Loucy (cell line): ENCODE data around the gene PSMD1.

ENCODE experiments used
- H2AFZ ChIP-seq: fragments of 200-600 bp; sonication (generic); 2 replicates; pipeline ENCODE4 v1.6.0; 2016; ENCODE audit warnings: antibody characterized with exemption, mild to moderate bottlenecking, low read length, moderate library complexity
- H3F3A ChIP-seq: fragments of 200-600 bp; 2 replicates; pipeline ENCODE4 v1.6.0; 2016; ENCODE audit warnings: antibody characterized with exemption, low read depth, mild to moderate bottlenecking
- H3K27me3 ChIP-seq: fragments of 200-600 bp; sonication (generic); 2 replicates; pipeline ENCODE4 v1.6.1; 2014; ENCODE audit warnings: low read length, mild to moderate bottlenecking; ENCODE audit not compliant: insufficient read depth, poor library complexity, severe bottlenecking
- H3K36me3 ChIP-seq: fragments of 200-600 bp; sonication (generic); 2 replicates; pipeline ENCODE4 v1.6.1; 2016; ENCODE audit warnings: low read length; ENCODE audit not compliant: insufficient read depth
- H3K4me1 ChIP-seq: fragments of 200-600 bp; sonication (generic); 2 replicates; pipeline ENCODE4 v1.5.1; 2014; ENCODE audit warnings: low read length, mild to moderate bottlenecking; ENCODE audit not compliant: insufficient read depth, poor library complexity, severe bottlenecking
- H3K4me2 ChIP-seq: fragments of 200-600 bp; sonication (generic); 2 replicates; pipeline ENCODE4 v1.6.0; 2014; ENCODE audit warnings: antibody characterized with exemption, low read length, low read depth, mild to moderate bottlenecking; ENCODE audit not compliant: poor library complexity, severe bottlenecking
- H3K4me3 ChIP-seq: fragments of 200-600 bp; sonication (generic); 2 replicates; pipeline ENCODE4 v1.5.1; 2014; ENCODE audit warnings: low read length, mild to moderate bottlenecking, mixed read lengths; ENCODE audit not compliant: poor library complexity, severe bottlenecking
- H3K79me2 ChIP-seq: fragments of 200-600 bp; sonication (generic); 2 replicates; pipeline ENCODE4 v1.6.1; 2014; ENCODE audit warnings: low read length; ENCODE audit not compliant: insufficient read depth
- H3K9ac ChIP-seq: fragments of 200-600 bp; sonication (generic); 2 replicates; pipeline ENCODE4 v1.6.0; 2014; ENCODE audit warnings: mild to moderate bottlenecking, low read depth, low read length, moderate library complexity; ENCODE audit not compliant: poor library complexity, severe bottlenecking
- H3K9me2 ChIP-seq: fragments of 200-600 bp; sonication (generic); replicated peaks from 2 replicates; pipeline ENCODE4 v1.6.1; 2016; ENCODE audit warnings: low read depth, low read length, mixed read lengths
- H3K9me3 ChIP-seq: fragments of 200-600 bp; sonication (generic); 2 replicates; pipeline ENCODE4 v1.6.1; 2014; ENCODE audit warnings: mild to moderate bottlenecking, antibody characterized with exemption, low read length, low read depth; ENCODE audit not compliant: insufficient read depth
- H4K20me1 ChIP-seq: fragments of 200-600 bp; sonication (generic); 2 replicates; pipeline ENCODE4 v1.6.0; 2014; ENCODE audit warnings: antibody characterized with exemption, low read length, mild to moderate bottlenecking; ENCODE audit not compliant: insufficient read depth, poor library complexity, severe bottlenecking
- CTCF ChIP-seq: fragments of 200-600 bp; sonication (generic); conservative IDR thresholded peaks from 2 replicates; pipeline ENCODE4 v1.5.1; 2014; ENCODE audit warnings: mild to moderate bottlenecking, antibody characterized with exemption, low read length
- EZH2phosphoT487 ChIP-seq: fragments of 200-600 bp; IDR thresholded peaks from 2 replicates; pipeline ENCODE4 v1.6.1; 2018; ENCODE audit warnings: antibody characterized with exemption, mild to moderate bottlenecking, moderate library complexity, borderline replicate concordance

Gene PSMD1

GRCh38 chr2:231169488-231169887 is 112.8 kb downstream of the PSMD1 start:
- H4K20me1 ChIP-seq: no peaks in the 10 kb centered on the region
- H3K4me3 ChIP-seq: no peak overlapping the region
- peak overlapping the region; percentile 44 for H3K4me2 ChIP-seq
- peak overlapping the region; percentile 32 for H3K9ac ChIP-seq
- no peaks in the 10 kb centered on the region; the same call in 1 of the 2 replicates for H3F3A ChIP-seq
- no peaks in the 10 kb centered on the region for H3K9me3 ChIP-seq
- no peaks in the 10 kb centered on the region for H3K27me3 ChIP-seq
- H2AFZ ChIP-seq: no peak overlapping the region
- H3K36me3 ChIP-seq: peaks cover 81% of the 10 kb centered on the region
- TF ChIP-seq EZH2phosphoT487: no peak
- TF ChIP-seq CTCF: no peak
- no peaks in the 10 kb centered on the region for H3K79me2 ChIP-seq
- peaks cover 11% of the 10 kb centered on the region for H3K4me1 ChIP-seq
- H3K9me2 ChIP-seq: no peaks in the 10 kb centered on the region

DNA sequence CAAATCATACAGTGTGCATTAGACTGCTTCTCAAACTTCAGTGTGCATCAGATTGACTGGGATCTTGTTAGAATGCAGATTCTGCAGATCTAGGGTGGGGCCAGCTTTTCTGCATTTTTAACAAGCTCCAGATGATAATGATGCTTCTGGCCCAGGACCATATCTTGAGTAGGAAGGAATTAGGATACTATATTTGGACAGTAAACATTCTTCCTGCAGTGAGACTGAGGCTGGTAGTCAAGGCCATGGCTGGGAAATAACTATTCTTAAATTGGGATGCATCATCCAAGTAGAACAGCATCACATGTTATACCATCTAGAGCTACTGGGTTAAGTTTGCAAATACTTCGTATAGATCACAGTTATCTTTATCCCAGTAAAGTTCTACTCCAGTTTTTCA is 113.4 kb downstream of the PSMD1 start:
- Histone ChIP-seq H2AFZ (no peak overlapping the region), H3K9ac (no peak overlapping the region), H3K4me2 (no peak overlapping the region), H4K20me1 (no peaks in the 10 kb centered on the region), H3K27me3 (no peaks in the 10 kb centered on the region), H3K9me3 (no peaks in the 10 kb centered on the region), H3K4me3 (no peak overlapping the region), H3K4me1 (peaks cover 11% of the 10 kb centered on the region), H3K36me3 (peaks cover 79% of the 10 kb centered on the region), H3K79me2 (no peaks in the 10 kb centered on the region), H3F3A (no peaks in the 10 kb centered on the region; the same call in 1 of the 2 replicates), H3K9me2 (no peaks in the 10 kb centered on the region)
- TF ChIP-seq CTCF (no peak), EZH2phosphoT487 (no peak)

- TF ChIP-seq EZH2phosphoT487 (no peak), CTCF (no peak)
- Histone ChIP-seq H4K20me1 (no peaks in the 10 kb centered on the region), H3K9me2 (no peaks in the 10 kb centered on the region), H3F3A (no peaks in the 10 kb centered on the region; the same call in 1 of the 2 replicates), H3K9ac (no peak overlapping the region), H3K4me3 (no peak overlapping the region), H3K4me2 (no peak overlapping the region), H3K9me3 (no peaks in the 10 kb centered on the region), H3K79me2 (no peaks in the 10 kb centered on the region), H3K4me1 (peaks cover 11% of the 10 kb centered on the region), H3K36me3 (peaks cover 63% of the 10 kb centered on the region), H3K27me3 (no peaks in the 10 kb centered on the region), H2AFZ (no peak overlapping the region)
These were observed 115.4 kb downstream of the PSMD1 start for GRCh38 chr2:231172025-231172424.
